ENCODE data around the gene ITGA6.

GRCh38 chr2:172507199-172507598 is 79.8 kb downstream of the ITGA6 start:
- no peak for TF ChIP-seq CTCF (conservative IDR thresholded peaks at IDR 0.05; ENCODE audit: low read depth, low read length)
- TF ChIP-seq EZH2phosphoT487 (IDR thresholded peaks at IDR 0.05; ENCODE audit: borderline replicate concordance, low read length) = no peak
